ENCODE measurements around the gene PITX1. TPM values are rescaled to one million over a fixed set of nuclear protein-coding genes. Genes with fewer than 3 reads are reported as not detected.

The PITX1 gene
- total RNA-seq, 6 experiments from 2014 or later = not detected

DNA sequence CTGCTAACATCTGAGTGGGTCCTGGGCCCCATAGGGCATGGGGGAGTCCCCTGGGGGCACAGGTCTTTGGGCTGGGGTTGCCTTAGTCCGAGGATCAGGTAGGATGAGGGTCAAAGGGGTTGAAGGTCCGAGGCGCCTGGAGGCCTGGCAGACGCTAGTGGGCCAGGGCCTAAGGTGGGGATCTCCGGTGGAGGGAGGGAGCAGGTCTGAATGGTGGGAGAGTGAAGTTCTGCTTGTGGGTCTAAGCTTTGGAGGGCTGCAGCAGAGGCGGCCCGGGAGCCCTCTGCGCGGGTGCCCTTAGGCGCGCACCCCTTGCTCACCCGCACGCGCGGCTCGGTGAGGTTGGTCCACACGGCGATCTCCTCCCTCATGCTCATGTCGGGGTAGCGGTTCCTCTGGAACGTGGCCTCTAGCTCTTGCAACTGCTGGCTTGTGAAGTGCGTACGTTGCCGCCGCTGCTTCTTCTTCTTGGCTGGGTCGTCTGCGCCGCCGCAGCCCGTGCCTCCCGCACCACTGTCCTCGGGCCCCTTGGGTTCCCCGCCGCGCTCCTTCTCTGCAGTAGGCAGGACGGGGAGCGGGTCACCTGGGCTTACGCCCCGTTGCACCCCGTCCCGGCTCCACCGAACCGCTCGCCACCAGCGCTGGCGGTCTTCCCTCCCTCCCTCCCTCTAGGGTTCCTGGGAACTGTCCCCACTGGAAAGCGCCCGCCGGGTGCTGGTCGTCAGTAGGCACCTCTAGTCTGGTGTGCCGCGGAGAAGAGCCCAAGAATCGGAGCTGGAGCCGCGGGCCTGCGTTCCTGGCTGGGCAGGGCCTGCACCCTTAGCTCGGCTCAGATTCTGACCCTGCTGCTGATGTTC lies 2.8 kb downstream of the PITX1 start:
- intact Hi-C loops (cut with DNase I) = no loop called here
- Histone ChIP-seq H3K36me3 (no peaks in the 10 kb centered on the region), H3K4me1 (peaks cover 0 to 31% (median 2%) of the 10 kb centered on the region in 4 donors), H3K9me3 (no peaks in the 10 kb centered on the region), H3K27me3 (peaks cover 20 to 62% of the 10 kb centered on the region in 2 donors), H3K4me3 (peak overlapping the region; percentile 19 to 31 (median 29)), H3K27ac (no peak overlapping the region)
- peak; percentile 4 to 42 (median 19) for ATAC-seq
- no peak for TF ChIP-seq POLR2A (IDR thresholded peaks at IDR 0.05)
- TF ChIP-seq, protein P1, sequence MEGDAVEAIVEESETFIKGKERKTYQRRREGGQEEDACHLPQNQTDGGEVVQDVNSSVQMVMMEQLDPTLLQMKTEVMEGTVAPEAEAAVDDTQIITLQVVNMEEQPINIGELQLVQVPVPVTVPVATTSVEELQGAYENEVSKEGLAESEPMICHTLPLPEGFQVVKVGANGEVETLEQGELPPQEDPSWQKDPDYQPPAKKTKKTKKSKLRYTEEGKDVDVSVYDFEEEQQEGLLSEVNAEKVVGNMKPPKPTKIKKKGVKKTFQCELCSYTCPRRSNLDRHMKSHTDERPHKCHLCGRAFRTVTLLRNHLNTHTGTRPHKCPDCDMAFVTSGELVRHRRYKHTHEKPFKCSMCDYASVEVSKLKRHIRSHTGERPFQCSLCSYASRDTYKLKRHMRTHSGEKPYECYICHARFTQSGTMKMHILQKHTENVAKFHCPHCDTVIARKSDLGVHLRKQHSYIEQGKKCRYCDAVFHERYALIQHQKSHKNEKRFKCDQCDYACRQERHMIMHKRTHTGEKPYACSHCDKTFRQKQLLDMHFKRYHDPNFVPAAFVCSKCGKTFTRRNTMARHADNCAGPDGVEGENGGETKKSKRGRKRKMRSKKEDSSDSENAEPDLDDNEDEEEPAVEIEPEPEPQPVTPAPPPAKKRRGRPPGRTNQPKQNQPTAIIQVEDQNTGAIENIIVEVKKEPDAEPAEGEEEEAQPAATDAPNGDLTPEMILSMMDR (IDR thresholded peaks at IDR 0.05) = no peak
- WGBS (ENCODE audit: insufficient coverage, low coverage, low lambda C conversion rate, missing lambda C conversion rate) = 4% methylated on average over 17 of the region's 57 CpGs
- DNase-seq = peak in 1 of 3 donors; percentile 6

- H3K4me1 ChIP-seq = peaks cover 0 to 31% (median 2%) of the 10 kb centered on the region in 4 donors
Observed at GRCh38 chr5:135030123-135030955, 3.7 kb downstream of the PITX1 start.

DNA sequence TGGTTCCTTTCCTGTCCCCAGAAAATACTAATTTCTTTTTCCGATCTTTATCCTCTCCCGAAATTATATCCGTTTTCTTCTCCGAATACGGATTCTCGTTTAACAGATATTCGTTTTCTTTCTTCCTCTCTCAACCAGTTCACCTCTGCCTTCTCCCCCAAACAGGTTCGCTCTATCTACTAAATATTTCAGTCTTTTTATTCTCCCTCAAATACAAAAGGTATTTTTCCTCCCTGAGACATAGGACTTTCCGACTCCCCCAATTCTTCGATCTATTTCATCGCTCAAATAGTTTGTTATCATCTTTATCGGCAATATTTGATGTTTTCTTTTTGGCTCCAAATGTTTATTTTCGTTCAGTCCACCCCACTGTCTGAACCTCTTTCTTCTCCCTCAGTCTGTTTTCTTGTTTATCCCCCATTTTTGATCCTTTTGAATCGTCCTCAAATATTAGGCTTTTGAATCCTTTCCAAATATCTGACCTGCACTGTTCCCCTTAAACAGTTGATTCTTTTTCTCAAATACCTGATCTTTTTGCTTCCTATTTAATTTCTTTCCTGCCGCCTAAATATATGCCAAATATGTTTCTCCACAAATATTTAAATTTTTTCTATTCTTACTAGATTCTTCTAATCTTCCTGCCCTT lies 4.4 kb downstream of the PITX1 start:
- Histone ChIP-seq H3K4me3 (no peak overlapping the region), H3K27me3 (peaks cover 20 to 57% of the 10 kb centered on the region in 2 donors), H3K9me3 (no peaks in the 10 kb centered on the region), H3K4me1 (peaks cover 0 to 31% (median 2%) of the 10 kb centered on the region in 4 donors), H3K36me3 (no peaks in the 10 kb centered on the region), H3K27ac (no peak overlapping the region)
- DNase-seq = no peak
- ATAC-seq = no peak
- intact Hi-C loops (cut with DNase I) = no loop called here
- TF ChIP-seq POLR2A (IDR thresholded peaks at IDR 0.05) = no peak
- TF ChIP-seq, protein P1 (IDR thresholded peaks at IDR 0.05) = no peak
- WGBS (ENCODE audit: insufficient coverage, low coverage, low lambda C conversion rate, missing lambda C conversion rate) = 13% methylated on average over 15 of the region's 15 CpGs

More at GRCh38 chr5:135030123-135030955, 3.7 kb downstream of the PITX1 start:
- intact Hi-C loops (cut with DNase I) = no loop called here
- Histone ChIP-seq H3K27ac (no peak overlapping the region), H3K27me3 (peaks cover 20 to 62% of the 10 kb centered on the region in 2 donors), H3K36me3 (no peaks in the 10 kb centered on the region), H3K9me3 (no peaks in the 10 kb centered on the region), H3K4me3 (peak overlapping the region; percentile 19 to 31 (median 29))
- 5% methylated on average over 11 of the region's 13 CpGs for WGBS (ENCODE audit: insufficient coverage, low coverage, low lambda C conversion rate, missing lambda C conversion rate)
- TF ChIP-seq POLR2A (IDR thresholded peaks at IDR 0.05) = no peak
- TF ChIP-seq, protein P1 (IDR thresholded peaks at IDR 0.05) = no peak
- DNase-seq (no peak), ATAC-seq (peak; percentile 31 to 74 (median 52))

DNA sequence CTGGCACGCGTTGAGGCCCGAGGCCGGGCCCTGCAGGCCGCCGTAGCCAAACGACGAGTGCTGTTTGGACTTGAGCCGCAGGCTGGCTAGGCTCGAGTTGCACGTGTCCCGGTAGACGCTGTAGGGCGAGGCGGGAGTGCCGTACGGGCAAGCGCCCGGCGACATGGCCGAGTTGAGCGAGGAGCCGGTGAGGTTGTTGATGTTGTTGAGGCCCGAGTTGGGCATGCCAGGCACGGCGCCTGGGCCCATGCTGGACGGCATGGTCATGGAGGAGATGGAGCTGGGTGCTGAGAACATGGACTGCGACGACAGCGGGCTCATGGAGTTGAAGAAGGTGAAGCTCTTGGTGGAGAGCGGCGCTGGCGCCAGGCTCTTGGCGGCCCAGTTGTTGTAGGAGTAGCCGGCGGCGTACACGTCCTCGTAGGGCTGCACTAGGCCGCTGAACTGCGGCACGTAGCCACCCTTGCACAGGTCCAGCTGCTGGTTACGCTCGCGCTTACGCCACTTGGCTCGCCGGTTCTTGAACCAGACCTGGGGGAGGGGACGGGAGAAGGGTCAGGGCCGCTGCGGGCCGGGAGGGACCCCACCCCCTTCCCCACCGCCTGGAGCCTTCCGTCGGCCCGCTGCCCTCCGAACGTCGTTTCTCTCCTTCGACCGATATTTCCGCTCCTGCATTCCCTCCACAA lies 5.1 kb downstream of the PITX1 start:
- intact Hi-C loops (cut with DNase I) = no loop called here
- DNase-seq = no peak
- Histone ChIP-seq H3K9me3 (no peaks in the 10 kb centered on the region), H3K4me3 (no peak overlapping the region), H3K27ac (no peak overlapping the region), H3K36me3 (no peaks in the 10 kb centered on the region), H3K27me3 (peaks cover 20 to 55% of the 10 kb centered on the region in 2 donors), H3K4me1 (peaks cover 0 to 25% (median 2%) of the 10 kb centered on the region in 4 donors)
- WGBS (ENCODE audit: insufficient coverage, low coverage, low lambda C conversion rate, missing lambda C conversion rate) = 8% methylated on average over 26 of the region's 62 CpGs
- TF ChIP-seq, protein P1 (IDR thresholded peaks at IDR 0.05) = no peak
- no peak for TF ChIP-seq POLR2A (IDR thresholded peaks at IDR 0.05)
- no peak for ATAC-seq

Measured in right lobe of liver (tissue), 6 donors.